Choroid plexus epithelial cell (primary cell): Measurements from ENCODE around the gene PHB1.

Experiments used
- DNase-seq: peaks from one replicate; pipeline ENCODE4 v3.0.0-alpha.2; 2010; ENCODE audit warnings: low read depth
- H3K4me3 ChIP-seq: 2 replicates; pipeline ENCODE4 v1.5.1; 2011; ENCODE audit warnings: low read depth, mild to moderate bottlenecking, control low read depth, low read length, moderate library complexity
- TF ChIP-seq, protein P1 (sequence below): conservative IDR thresholded peaks from 2 replicates; pipeline ENCODE4 v1.5.1; 2011; ENCODE audit warnings: low read depth, mild to moderate bottlenecking, control low read depth, inconsistent platforms, low read length, moderate library complexity

PHB1 gene

DNA sequence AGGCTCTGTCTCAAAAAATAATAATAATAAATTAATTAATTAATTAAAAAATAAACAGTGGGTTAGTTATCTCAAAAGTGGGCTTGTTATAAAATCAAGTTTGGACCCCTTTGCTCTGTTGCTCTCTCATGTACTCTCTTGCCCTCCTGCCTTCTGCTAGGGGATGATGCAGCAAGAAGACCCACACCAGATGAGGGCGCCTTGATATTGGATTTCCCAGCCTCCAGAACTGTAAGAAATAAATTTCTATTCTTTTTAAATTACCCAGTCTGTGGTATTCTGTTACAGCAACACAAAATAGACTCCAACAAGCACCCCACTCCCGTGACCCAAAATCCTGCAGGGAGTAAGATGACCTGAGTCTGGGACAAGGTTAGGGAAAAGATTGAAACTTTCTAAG, 50.6 kb downstream of the PHB1 start:
- no peak overlapping the region for H3K4me3 ChIP-seq
- DNase-seq, result no peak
- TF ChIP-seq, protein P1, sequence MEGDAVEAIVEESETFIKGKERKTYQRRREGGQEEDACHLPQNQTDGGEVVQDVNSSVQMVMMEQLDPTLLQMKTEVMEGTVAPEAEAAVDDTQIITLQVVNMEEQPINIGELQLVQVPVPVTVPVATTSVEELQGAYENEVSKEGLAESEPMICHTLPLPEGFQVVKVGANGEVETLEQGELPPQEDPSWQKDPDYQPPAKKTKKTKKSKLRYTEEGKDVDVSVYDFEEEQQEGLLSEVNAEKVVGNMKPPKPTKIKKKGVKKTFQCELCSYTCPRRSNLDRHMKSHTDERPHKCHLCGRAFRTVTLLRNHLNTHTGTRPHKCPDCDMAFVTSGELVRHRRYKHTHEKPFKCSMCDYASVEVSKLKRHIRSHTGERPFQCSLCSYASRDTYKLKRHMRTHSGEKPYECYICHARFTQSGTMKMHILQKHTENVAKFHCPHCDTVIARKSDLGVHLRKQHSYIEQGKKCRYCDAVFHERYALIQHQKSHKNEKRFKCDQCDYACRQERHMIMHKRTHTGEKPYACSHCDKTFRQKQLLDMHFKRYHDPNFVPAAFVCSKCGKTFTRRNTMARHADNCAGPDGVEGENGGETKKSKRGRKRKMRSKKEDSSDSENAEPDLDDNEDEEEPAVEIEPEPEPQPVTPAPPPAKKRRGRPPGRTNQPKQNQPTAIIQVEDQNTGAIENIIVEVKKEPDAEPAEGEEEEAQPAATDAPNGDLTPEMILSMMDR, result no peak

DNA sequence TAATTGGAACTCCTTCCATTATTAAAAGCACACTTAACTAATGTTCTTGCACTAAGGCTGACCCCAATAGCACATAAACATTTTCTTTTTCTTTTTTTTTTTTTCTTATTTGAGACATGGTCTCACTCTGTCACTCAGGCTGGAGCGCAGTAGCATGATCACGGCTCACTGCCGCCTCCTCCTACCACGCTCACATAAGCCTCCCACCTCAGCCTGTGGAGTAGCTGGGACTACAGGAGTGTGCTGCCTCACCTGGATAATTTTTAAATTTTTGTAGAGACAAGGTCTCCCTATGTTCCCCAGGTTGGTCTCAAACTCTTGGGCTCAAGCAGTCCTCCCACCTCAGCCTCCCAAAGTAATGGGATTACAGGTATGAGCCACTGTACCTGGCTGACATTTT, 51.4 kb downstream of the PHB1 start:
- TF ChIP-seq, protein P1, result no peak
- no peak for DNase-seq
- H3K4me3 ChIP-seq, result no peak overlapping the region

DNA sequence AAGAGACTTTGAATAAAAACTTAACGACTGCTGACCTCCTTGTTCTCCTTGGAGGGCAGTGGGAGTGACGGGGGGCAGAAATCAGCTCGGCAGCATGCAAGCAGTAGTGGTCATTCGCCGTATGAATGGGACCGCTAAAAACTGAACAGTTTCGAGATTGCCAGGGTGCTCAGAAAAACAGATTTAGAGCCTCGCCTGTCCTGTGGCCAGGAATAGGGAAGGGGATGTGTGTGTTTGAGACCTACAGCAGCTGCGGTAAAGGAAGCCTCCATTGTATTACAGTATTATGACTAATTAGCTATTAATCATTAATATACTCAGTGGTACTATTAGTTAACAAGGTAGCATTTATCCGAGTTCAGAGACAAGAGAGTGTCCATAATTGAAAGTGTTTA, 52.0 kb downstream of the PHB1 start:
- DNase-seq, result no peak

DNA sequence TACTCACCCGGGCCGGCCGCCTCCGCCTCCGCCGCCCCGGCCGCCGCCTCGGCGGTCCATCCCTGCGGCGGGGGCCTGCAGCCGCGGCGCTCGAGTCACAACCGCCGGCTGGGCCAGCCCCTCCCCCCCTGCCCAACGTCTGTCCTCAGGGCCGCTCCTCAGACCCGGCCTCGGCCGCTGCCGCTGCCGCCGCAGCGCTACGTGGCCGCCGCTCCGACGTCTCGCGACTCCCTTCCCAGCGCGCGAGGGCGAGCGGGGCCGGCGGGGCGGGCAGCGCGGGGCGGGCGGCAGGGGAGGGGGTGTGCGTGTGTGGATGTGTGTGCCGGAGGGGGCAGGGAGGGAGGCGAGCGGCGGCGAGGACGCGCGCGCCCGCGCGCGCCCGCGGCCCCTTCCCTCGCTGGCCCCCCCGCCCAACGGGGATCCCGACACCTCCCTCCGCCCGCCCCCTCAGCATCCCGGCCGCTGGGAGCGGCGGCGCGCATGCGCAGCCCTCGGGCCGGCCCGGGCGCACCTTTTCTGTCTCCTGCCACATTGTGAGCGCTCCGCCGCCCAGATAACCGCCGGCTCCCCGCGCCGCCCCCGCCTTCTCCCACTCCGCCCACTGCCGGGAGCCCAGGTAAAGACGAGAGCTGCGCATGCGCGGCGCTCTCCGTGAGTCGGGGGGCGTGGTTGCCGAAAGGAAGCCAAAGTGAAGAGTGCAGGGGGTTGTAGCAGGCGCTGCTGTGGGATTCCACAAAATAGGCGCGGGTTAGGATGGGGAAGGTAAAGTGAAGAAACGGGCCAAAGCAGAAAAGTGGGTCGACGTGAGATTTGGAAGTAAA, 52.6 kb downstream of the PHB1 start, which contains the start of gene ZNF652:
Gene ZNF652, minus strand, starts transcription at position 349 of the 821 bp plus-strand sequence. CDS start 44,525 bp downstream, outside the sequence.
- peak; percentile 80 for DNase-seq
- TF ChIP-seq, protein P1, result no peak

More for the DNA sequence above, 52.0 kb downstream of the PHB1 start:
- TF ChIP-seq, protein P1, result no peak
- peak overlapping the region; percentile 92 for H3K4me3 ChIP-seq

DNA sequence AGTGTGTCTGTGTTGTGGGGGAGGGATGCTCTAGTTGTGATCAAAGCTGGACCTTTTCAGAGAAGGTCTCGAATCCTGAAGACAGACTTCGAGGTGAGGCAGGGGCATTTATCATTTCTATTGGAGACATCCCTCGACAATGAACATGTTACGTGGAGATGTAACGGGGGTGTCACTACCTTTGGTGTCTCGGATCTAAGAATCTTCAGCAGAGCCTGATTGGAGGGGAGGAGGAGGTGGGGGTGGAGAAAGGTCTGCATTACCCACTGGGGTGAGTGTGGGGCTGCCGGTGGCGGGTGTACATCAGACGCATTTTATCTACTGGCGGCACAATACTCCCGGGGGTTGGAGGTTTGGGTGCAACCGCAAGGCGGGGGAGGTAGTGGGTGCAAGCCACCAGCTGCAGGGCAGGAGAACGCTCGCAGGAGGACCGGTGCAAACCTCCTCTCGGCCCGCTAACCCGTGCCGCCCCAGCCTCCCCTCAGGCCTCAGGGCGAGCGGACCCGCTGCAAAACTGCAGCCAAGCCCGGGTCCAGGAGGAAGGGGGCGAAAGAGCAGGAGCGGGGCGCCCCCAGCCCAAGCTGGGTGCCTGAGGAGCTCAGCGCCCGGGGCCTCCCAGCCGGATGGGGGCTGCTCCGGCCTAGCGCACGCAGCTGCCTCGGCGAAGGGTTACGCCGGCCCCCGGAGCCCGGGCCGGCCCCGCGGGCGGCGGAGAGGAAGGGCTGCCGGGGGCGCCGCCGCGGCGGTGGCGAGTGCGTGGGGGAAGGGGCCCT, 53.4 kb downstream of the PHB1 start:
- peak overlapping the region; percentile 92 for H3K4me3 ChIP-seq
- DNase-seq, result peak; percentile 26
- TF ChIP-seq, protein P1, result no peak

More for the DNA sequence above, 52.6 kb downstream of the PHB1 start, which contains the start of gene ZNF652:
- H3K4me3 ChIP-seq, result peak within 1 kb of the TSS; percentile 92

DNA sequence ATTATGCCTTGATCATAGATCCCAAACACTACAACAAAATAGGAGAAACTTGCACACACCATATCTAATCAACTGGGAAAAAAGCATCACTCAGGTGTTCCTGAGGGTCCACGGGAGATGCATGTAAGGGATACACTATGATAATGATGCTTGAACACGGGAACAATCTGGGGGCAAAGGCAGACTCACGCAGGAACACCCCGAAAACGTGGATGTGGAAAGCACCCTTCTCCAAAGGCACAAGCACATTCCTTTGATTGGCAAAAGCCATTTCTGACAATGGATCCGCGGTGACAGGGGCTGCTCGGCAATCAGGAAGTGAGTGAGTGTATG, 53.9 kb downstream of the PHB1 start:
- peak overlapping the region; percentile 92 for H3K4me3 ChIP-seq
- no peak for DNase-seq
- TF ChIP-seq, protein P1, result no peak
